Measurements from ENCODE around the gene CDC42.

The CDC42 gene

DNA sequence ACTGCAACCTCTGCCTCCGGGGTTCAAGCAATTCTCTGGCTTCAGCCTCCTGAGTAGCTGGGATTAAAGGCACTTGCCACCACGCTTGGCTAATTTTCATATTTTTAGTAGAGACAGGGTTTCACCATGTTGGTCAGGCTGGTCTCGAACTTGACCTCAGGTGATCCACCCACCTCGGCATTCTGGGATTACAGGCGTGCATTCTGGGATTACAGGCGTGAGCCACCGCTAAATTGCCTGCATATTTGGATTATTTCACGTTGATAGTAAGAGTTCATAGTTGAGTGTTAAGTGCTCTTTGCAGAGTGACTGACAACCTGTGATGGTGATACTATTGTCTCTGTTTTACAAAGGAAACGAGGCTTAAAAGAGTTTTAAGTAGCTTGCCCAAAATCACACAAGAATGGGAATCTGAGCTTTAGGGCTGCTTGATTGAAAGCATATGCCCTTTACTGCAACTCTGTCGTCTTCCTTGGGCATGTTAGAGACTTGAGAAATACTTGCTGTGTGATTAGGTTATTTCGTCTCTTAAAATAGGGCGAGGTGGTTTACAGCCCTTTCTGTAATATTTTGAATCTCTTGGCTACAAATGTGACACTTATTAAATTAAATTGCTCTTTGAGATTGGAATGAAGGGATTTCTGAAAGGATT, 12.4 kb downstream of the CDC42 start:
- CTCF ChIA-PET = interaction anchor here (1.2 to 2.0 kb wide), 3 partner anchors 9 to 42 kb away, joined by 3 to 5 read pairs (median 5); no protein-coding TSS in a partner anchor
- H3K36me3 ChIP-seq (ENCODE audit: control insufficient read depth in 4 of 4, insufficient read depth in 4 of 4, low read length in 3 of 4) = peaks cover 2 to 28% (median 13%) of the 10 kb centered on the region in 4 experiments
- DNase-seq = no peak
- H3K27me3 ChIP-seq (replicated peaks in 2 of 5; ENCODE audit: control insufficient read depth in 4 of 5, insufficient read depth in 5 of 5, low read length in 4 of 5) = no peaks in the 10 kb centered on the region
- no peak overlapping the region for H3K27ac ChIP-seq (ENCODE audit: insufficient read depth in 1 of 2, low read depth in 1 of 2, low read length in 2 of 2, poor library complexity in 1 of 2, severe bottlenecking in 2 of 2)
- WGBS (ENCODE audit: insufficient coverage) = 93% methylated on average over 10 of the region's 12 CpGs
- peaks cover 0 to 16% (median 1%) of the 10 kb centered on the region in 4 experiments for H3K4me1 ChIP-seq (ENCODE audit: control extremely low read depth in 1 of 4, control insufficient read depth in 4 of 4, insufficient read depth in 4 of 4, low read length in 3 of 4)
- H3K9me3 ChIP-seq (ENCODE audit: control extremely low read depth in 1 of 5, control insufficient read depth in 4 of 5, insufficient read depth in 2 of 5, low read depth in 1 of 5, low read length in 4 of 5) = no peaks in the 10 kb centered on the region
- no peak overlapping the region for H3K4me3 ChIP-seq (ENCODE audit: control insufficient read depth in 1 of 7, extremely low read depth in 1 of 7, insufficient read depth in 4 of 7, low read depth in 2 of 7, low read length in 6 of 7)
- POLR2A ChIA-PET = no interaction called here

- POLR2A ChIA-PET = no interaction called here
- Histone ChIP-seq H3K4me1 (ENCODE audit: control extremely low read depth in 1 of 4, control insufficient read depth in 4 of 4, insufficient read depth in 4 of 4, low read length in 3 of 4) (peaks cover 14 to 39% (median 23%) of the 10 kb centered on the region in 4 experiments), H3K9me3 (ENCODE audit: control extremely low read depth in 1 of 5, control insufficient read depth in 4 of 5, insufficient read depth in 2 of 5, low read depth in 1 of 5, low read length in 4 of 5) (peaks cover 0 to 4% (median 0%) of the 10 kb centered on the region in 5 experiments), H3K36me3 (ENCODE audit: control insufficient read depth in 4 of 4, insufficient read depth in 4 of 4, low read length in 3 of 4) (peaks cover 3 to 14% (median 7%) of the 10 kb centered on the region in 4 experiments), H3K27ac (ENCODE audit: insufficient read depth in 1 of 2, low read depth in 1 of 2, low read length in 2 of 2, poor library complexity in 1 of 2, severe bottlenecking in 2 of 2) (no peak overlapping the region), H3K27me3 (replicated peaks in 2 of 5; ENCODE audit: control insufficient read depth in 4 of 5, insufficient read depth in 5 of 5, low read length in 4 of 5) (no peaks in the 10 kb centered on the region), H3K4me3 (ENCODE audit: control insufficient read depth in 1 of 7, extremely low read depth in 1 of 7, insufficient read depth in 4 of 7, low read depth in 2 of 7, low read length in 6 of 7) (no peak overlapping the region)
- WGBS (ENCODE audit: insufficient coverage) = no CpG with 5 or more reads among the region's 2 CpGs
- CTCF ChIA-PET = interaction anchor here (1.5 kb wide), 1 partner anchor 10 kb away, joined by 6 read pairs; no protein-coding TSS in a partner anchor
- DNase-seq = no peak
Measured at GRCh38 chr1:22071511-22071910, 19.0 kb downstream of the CDC42 start.

DNA sequence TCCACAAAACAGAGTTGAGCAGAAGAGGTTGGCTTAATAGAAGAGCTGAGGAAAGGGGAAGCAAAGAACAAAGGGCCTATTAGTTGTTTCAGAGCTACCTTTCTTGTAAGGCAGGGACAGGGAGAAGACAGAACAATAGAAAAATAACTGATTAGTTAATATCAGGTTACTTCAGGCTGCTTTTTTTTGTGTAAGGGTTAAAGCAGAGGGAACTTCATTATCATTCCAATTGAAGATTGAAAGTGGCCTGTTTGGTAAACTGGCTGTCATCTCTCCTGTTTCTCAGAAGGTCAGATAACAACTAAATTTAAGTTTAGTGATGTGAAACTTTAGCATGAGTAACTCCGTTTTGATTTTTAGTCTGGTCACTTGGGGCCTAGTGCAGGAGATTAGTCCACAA, 22.3 kb downstream of the CDC42 start:
- CTCF ChIA-PET = interaction anchor here (0.5 to 1.5 kb wide), 4 partner anchors 9 to 1318 kb away, joined by 3 to 5 read pairs (median 3); no protein-coding TSS in a partner anchor
- Histone ChIP-seq H3K27ac (ENCODE audit: insufficient read depth in 1 of 2, low read depth in 1 of 2, low read length in 2 of 2, poor library complexity in 1 of 2, severe bottlenecking in 2 of 2) (peak overlapping the region in 1 of 2 experiments; percentile 57), H3K4me3 (ENCODE audit: control insufficient read depth in 1 of 7, extremely low read depth in 1 of 7, insufficient read depth in 4 of 7, low read depth in 2 of 7, low read length in 6 of 7) (peak overlapping the region in 1 of 7 experiments; percentile 19), H3K9me3 (ENCODE audit: control extremely low read depth in 1 of 5, control insufficient read depth in 4 of 5, insufficient read depth in 2 of 5, low read depth in 1 of 5, low read length in 4 of 5) (peaks cover 0 to 4% (median 0%) of the 10 kb centered on the region in 5 experiments), H3K36me3 (ENCODE audit: control insufficient read depth in 4 of 4, insufficient read depth in 4 of 4, low read length in 3 of 4) (peaks cover 3 to 13% (median 9%) of the 10 kb centered on the region in 4 experiments), H3K27me3 (replicated peaks in 2 of 5; ENCODE audit: control insufficient read depth in 4 of 5, insufficient read depth in 5 of 5, low read length in 4 of 5) (no peaks in the 10 kb centered on the region), H3K4me1 (ENCODE audit: control extremely low read depth in 1 of 4, control insufficient read depth in 4 of 4, insufficient read depth in 4 of 4, low read length in 3 of 4) (peaks cover 24 to 66% (median 51%) of the 10 kb centered on the region in 4 experiments)
- POLR2A ChIA-PET = interaction anchor here (1.1 to 1.2 kb wide), 2 partner anchors 16 to 22 kb away, joined by 3 to 5 read pairs; partner anchors contain the start of gene CDC42
- no CpG with 5 or more reads among the region's 1 CpG for WGBS (ENCODE audit: insufficient coverage)
- DNase-seq = peak in 1 of 3 donors; percentile 34

GRCh38 chr1:22075718-22076117, 23.2 kb downstream of the CDC42 start:
- peak overlapping the region in 1 of 2 experiments; percentile 27 for H3K27ac ChIP-seq (ENCODE audit: insufficient read depth in 1 of 2, low read depth in 1 of 2, low read length in 2 of 2, poor library complexity in 1 of 2, severe bottlenecking in 2 of 2)
- CTCF ChIA-PET = interaction anchor here (1.2 to 1.5 kb wide), 2 partner anchors 8 to 23 kb away, joined by 3 read pairs; no protein-coding TSS in a partner anchor
- POLR2A ChIA-PET = interaction anchor here (1.1 kb wide), 1 partner anchor 23 kb away, joined by 3 read pairs; the partner anchor contains the start of gene CDC42

GRCh38 chr1:22076346-22076745, 23.8 kb downstream of the CDC42 start:
- H3K27ac ChIP-seq (ENCODE audit: insufficient read depth in 1 of 2, low read depth in 1 of 2, low read length in 2 of 2, poor library complexity in 1 of 2, severe bottlenecking in 2 of 2) = peak overlapping the region in 1 of 2 experiments; percentile 27
- H3K4me1 ChIP-seq (ENCODE audit: control extremely low read depth in 1 of 4, control insufficient read depth in 4 of 4, insufficient read depth in 4 of 4, low read length in 3 of 4) = peaks cover 31 to 80% (median 64%) of the 10 kb centered on the region in 4 experiments
- no peaks in the 10 kb centered on the region for H3K9me3 ChIP-seq (ENCODE audit: control extremely low read depth in 1 of 5, control insufficient read depth in 4 of 5, insufficient read depth in 2 of 5, low read depth in 1 of 5, low read length in 4 of 5)
- 84% methylated on average over 3 of the region's 3 CpGs for WGBS (ENCODE audit: insufficient coverage)
- peaks cover 9 to 18% (median 13%) of the 10 kb centered on the region in 4 experiments for H3K36me3 ChIP-seq (ENCODE audit: control insufficient read depth in 4 of 4, insufficient read depth in 4 of 4, low read length in 3 of 4)
- no peaks in the 10 kb centered on the region for H3K27me3 ChIP-seq (replicated peaks in 2 of 5; ENCODE audit: control insufficient read depth in 4 of 5, insufficient read depth in 5 of 5, low read length in 4 of 5)
- DNase-seq = no peak
- ChIA-PET CTCF (interaction anchor here (1.2 kb wide), 1 partner anchor 9 kb away, joined by 3 read pairs; no protein-coding TSS in a partner anchor), POLR2A (no interaction called here)
- peak overlapping the region in 4 of 7 experiments; percentile 29 to 66 (median 43) for H3K4me3 ChIP-seq (ENCODE audit: control insufficient read depth in 1 of 7, extremely low read depth in 1 of 7, insufficient read depth in 4 of 7, low read depth in 2 of 7, low read length in 6 of 7)

More at GRCh38 chr1:22075718-22076117, 23.2 kb downstream of the CDC42 start:
- Histone ChIP-seq H3K27me3 (replicated peaks in 2 of 5; ENCODE audit: control insufficient read depth in 4 of 5, insufficient read depth in 5 of 5, low read length in 4 of 5) (no peaks in the 10 kb centered on the region), H3K9me3 (ENCODE audit: control extremely low read depth in 1 of 5, control insufficient read depth in 4 of 5, insufficient read depth in 2 of 5, low read depth in 1 of 5, low read length in 4 of 5) (peaks cover 0 to under 1% (median 0%) of the 10 kb centered on the region in 5 experiments), H3K36me3 (ENCODE audit: control insufficient read depth in 4 of 4, insufficient read depth in 4 of 4, low read length in 3 of 4) (peaks cover 4 to 14% (median 9%) of the 10 kb centered on the region in 4 experiments), H3K4me1 (ENCODE audit: control extremely low read depth in 1 of 4, control insufficient read depth in 4 of 4, insufficient read depth in 4 of 4, low read length in 3 of 4) (peaks cover 29 to 76% (median 60%) of the 10 kb centered on the region in 4 experiments), H3K4me3 (ENCODE audit: control insufficient read depth in 1 of 7, extremely low read depth in 1 of 7, insufficient read depth in 4 of 7, low read depth in 2 of 7, low read length in 6 of 7) (peak overlapping the region in 5 of 7 experiments; percentile 15 to 66 (median 36))
- DNase-seq = peak; percentile 26 to 61 (median 46)
- no CpG with 5 or more reads among the region's 2 CpGs for WGBS (ENCODE audit: insufficient coverage)

DNA sequence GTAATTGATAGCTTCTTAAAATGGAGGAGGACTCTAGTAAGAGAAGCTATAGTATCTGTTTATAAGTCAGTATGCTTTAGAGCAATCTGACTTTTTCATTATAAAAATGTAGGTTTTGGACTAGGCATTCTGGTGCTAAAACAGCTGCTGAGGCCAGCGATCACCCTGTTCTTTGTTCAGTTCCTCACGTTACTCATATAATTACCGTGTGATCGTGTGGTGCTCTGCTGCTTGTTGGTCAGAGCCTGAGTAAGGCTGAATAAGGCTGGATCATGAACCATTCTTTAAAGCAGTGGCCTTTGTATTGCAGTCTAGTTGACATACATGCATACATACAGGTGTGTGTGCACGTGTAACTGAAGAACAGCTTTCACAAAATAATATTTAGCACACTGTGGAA, 25.2 kb downstream of the CDC42 start:
- no peaks in the 10 kb centered on the region for H3K27me3 ChIP-seq (replicated peaks in 2 of 5; ENCODE audit: control insufficient read depth in 4 of 5, insufficient read depth in 5 of 5, low read length in 4 of 5)
- H3K9me3 ChIP-seq (ENCODE audit: control extremely low read depth in 1 of 5, control insufficient read depth in 4 of 5, insufficient read depth in 2 of 5, low read depth in 1 of 5, low read length in 4 of 5) = no peaks in the 10 kb centered on the region
- peak overlapping the region in 1 of 7 experiments; percentile 25 for H3K4me3 ChIP-seq (ENCODE audit: control insufficient read depth in 1 of 7, extremely low read depth in 1 of 7, insufficient read depth in 4 of 7, low read depth in 2 of 7, low read length in 6 of 7)
- peaks cover 17 to 30% (median 23%) of the 10 kb centered on the region in 4 experiments for H3K36me3 ChIP-seq (ENCODE audit: control insufficient read depth in 4 of 4, insufficient read depth in 4 of 4, low read length in 3 of 4)
- peak overlapping the region in 1 of 2 experiments; percentile 19 for H3K27ac ChIP-seq (ENCODE audit: insufficient read depth in 1 of 2, low read depth in 1 of 2, low read length in 2 of 2, poor library complexity in 1 of 2, severe bottlenecking in 2 of 2)
- ChIA-PET CTCF (no interaction called here), POLR2A (no interaction called here)
- DNase-seq = no peak
- H3K4me1 ChIP-seq (ENCODE audit: control extremely low read depth in 1 of 4, control insufficient read depth in 4 of 4, insufficient read depth in 4 of 4, low read length in 3 of 4) = peaks cover 32 to 77% (median 66%) of the 10 kb centered on the region in 4 experiments
- 54% methylated on average over 5 of the region's 5 CpGs for WGBS (ENCODE audit: insufficient coverage)

Data from common myeloid progenitor, CD34-positive (primary cell).